Measurements from ENCODE around the gene PREX1. TPM values are rescaled to one million over a fixed set of nuclear protein-coding genes. Genes with fewer than 3 reads are reported as not detected.

The PREX1 gene
- total RNA-seq, 1 donor, result 14.1 TPM

DNA sequence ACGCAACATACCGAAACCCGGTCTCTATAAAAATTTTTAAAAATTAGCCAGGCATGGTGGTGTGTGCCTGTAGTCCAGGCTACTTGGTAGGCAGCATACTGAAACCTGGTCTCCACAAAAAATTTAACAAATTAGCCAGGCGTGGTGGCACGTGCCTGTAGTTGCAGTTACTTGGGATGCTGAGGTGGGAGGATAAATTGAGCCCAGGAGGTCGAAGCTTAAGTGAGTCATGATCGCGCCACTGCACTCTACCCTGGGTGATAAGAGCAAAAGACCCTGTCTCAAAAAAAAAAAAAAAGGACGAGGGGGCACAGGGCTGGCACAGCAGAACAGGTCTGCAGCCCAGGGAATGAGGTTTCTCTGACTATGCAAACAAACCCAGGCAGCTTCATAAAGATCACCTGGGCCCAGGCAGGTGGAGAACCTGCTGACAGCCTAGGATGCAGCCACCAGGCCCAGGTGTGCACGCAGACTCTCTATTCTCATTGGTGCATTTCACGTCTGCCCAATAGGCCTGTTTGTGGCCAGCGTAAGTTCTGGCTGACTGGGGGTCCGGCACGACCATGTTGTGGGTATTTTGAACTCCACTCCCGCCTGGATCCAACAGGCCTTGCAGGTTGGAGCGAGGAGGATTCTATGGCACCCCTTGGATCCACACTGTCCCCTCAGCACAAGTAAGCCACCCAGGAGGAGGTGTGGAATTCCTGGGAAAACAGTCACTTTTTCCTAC is 204.5 kb downstream of the PREX1 start:
- no peaks in the 10 kb centered on the region for H3K79me2 ChIP-seq (ENCODE audit: insufficient read depth, low read length)

DNA sequence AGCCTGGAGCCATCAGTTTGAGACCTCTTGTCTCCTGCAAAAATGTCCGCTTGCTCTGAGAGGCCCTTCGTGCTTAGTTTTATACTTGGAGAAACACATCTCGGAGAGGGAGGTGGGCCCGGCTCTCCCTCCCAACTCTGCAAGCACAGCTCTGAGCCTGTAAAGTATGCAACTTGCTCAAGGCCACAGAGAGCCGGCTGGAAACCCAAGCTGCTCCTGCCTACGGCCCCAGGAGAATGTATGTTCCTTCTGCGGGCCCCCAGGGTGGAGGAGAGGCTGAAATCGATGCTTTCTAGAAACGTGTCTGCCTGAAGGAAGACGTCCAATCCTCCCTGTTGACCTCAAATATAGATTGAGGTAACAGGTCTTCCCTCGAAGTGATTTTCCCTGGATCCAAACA is 205.4 kb downstream of the PREX1 start:
- no peaks in the 10 kb centered on the region for H3K9me3 ChIP-seq (ENCODE audit: low read depth, low read length)
- no peaks in the 10 kb centered on the region for H3K79me2 ChIP-seq (ENCODE audit: insufficient read depth, low read length)
- no peak overlapping the region for H3K27ac ChIP-seq (ENCODE audit: low read depth, low read length)
- no peak overlapping the region for H2AFZ ChIP-seq (ENCODE audit: low read length)
- no peak overlapping the region for H3K4me2 ChIP-seq (ENCODE audit: insufficient read depth, low read length)
- TF ChIP-seq, protein P1, sequence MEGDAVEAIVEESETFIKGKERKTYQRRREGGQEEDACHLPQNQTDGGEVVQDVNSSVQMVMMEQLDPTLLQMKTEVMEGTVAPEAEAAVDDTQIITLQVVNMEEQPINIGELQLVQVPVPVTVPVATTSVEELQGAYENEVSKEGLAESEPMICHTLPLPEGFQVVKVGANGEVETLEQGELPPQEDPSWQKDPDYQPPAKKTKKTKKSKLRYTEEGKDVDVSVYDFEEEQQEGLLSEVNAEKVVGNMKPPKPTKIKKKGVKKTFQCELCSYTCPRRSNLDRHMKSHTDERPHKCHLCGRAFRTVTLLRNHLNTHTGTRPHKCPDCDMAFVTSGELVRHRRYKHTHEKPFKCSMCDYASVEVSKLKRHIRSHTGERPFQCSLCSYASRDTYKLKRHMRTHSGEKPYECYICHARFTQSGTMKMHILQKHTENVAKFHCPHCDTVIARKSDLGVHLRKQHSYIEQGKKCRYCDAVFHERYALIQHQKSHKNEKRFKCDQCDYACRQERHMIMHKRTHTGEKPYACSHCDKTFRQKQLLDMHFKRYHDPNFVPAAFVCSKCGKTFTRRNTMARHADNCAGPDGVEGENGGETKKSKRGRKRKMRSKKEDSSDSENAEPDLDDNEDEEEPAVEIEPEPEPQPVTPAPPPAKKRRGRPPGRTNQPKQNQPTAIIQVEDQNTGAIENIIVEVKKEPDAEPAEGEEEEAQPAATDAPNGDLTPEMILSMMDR (IDR thresholded peaks at IDR 0.05; ENCODE audit: extremely low read depth, low read depth, low read length), result no peak
- H3K27me3 ChIP-seq (ENCODE audit: insufficient read depth, low read length), result peaks cover 4% of the 10 kb centered on the region
- peaks cover 9% of the 10 kb centered on the region for H3K4me1 ChIP-seq (ENCODE audit: insufficient read depth, low read length)
- H3K4me3 ChIP-seq (ENCODE audit: insufficient read depth, low read length), result no peak overlapping the region
- H3K36me3 ChIP-seq (ENCODE audit: insufficient read depth, low read length), result no peaks in the 10 kb centered on the region
- H4K20me1 ChIP-seq (ENCODE audit: insufficient read depth, low read length), result no peaks in the 10 kb centered on the region
- no peak for DNase-seq (ENCODE audit: insufficient read length, low spot score, missing footprints)

More for the DNA sequence above, 204.5 kb downstream of the PREX1 start:
- H4K20me1 ChIP-seq (ENCODE audit: insufficient read depth, low read length), result no peaks in the 10 kb centered on the region
- H3K36me3 ChIP-seq (ENCODE audit: insufficient read depth, low read length), result no peaks in the 10 kb centered on the region
- no peak overlapping the region for H3K4me3 ChIP-seq (ENCODE audit: insufficient read depth, low read length)
- peaks cover 2% of the 10 kb centered on the region for H3K27me3 ChIP-seq (ENCODE audit: insufficient read depth, low read length)
- TF ChIP-seq, protein P1 (IDR thresholded peaks at IDR 0.05; ENCODE audit: extremely low read depth, low read depth, low read length), result no peak
- H3K9me3 ChIP-seq (ENCODE audit: low read depth, low read length), result no peaks in the 10 kb centered on the region
- no peak overlapping the region for H3K4me2 ChIP-seq (ENCODE audit: insufficient read depth, low read length)
- H3K4me1 ChIP-seq (ENCODE audit: insufficient read depth, low read length), result peaks cover 9% of the 10 kb centered on the region
- H2AFZ ChIP-seq (ENCODE audit: low read length), result no peak overlapping the region
- H3K27ac ChIP-seq (ENCODE audit: low read depth, low read length), result no peak overlapping the region
- no peak for DNase-seq (ENCODE audit: insufficient read length, low spot score, missing footprints)

DNA sequence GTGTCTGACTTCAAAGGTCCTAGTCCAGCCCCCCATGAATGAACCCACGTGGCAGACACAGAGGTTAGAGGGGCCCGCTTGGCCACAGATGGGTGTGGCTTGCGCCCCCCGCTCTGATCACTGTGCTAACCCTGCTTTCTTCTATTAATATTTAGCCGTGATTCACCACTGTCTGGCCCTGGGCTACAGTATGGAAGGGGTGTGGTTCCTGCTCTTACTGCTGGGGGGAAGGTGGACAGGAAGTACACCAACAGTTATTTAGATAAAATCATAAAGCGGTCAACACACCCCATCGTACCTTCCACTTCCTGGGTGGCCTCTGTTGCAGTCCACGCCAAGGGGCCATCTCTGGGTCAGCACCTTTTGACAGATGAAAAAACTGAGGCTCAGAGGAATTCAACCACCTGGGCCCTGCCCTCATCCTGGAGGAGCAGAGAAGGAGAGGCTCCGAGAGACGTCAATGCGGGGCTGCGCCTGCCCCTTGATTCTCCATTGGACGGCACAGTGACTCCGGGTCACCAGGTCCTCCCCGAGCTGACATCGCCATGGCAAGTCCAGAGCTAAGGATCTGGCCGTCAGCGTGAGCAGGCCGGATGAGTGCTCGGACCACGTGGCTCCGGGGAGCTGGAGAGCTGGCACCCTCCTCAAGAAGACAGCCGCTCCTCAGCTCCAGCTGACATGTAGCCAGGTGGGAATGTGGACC is 206.3 kb downstream of the PREX1 start:
- TF ChIP-seq, protein P1 (IDR thresholded peaks at IDR 0.05; ENCODE audit: extremely low read depth, low read depth, low read length), result no peak
- H3K79me2 ChIP-seq (ENCODE audit: insufficient read depth, low read length), result no peaks in the 10 kb centered on the region
- peaks cover 9% of the 10 kb centered on the region for H3K4me1 ChIP-seq (ENCODE audit: insufficient read depth, low read length)
- no peaks in the 10 kb centered on the region for H3K36me3 ChIP-seq (ENCODE audit: insufficient read depth, low read length)
- no peaks in the 10 kb centered on the region for H4K20me1 ChIP-seq (ENCODE audit: insufficient read depth, low read length)
- H2AFZ ChIP-seq (ENCODE audit: low read length), result peak overlapping the region; percentile 2
- peak overlapping the region; percentile 76 for H3K4me2 ChIP-seq (ENCODE audit: insufficient read depth, low read length)
- H3K27ac ChIP-seq (ENCODE audit: low read depth, low read length), result no peak overlapping the region
- peak overlapping the region; percentile 52 for H3K4me3 ChIP-seq (ENCODE audit: insufficient read depth, low read length)
- no peaks in the 10 kb centered on the region for H3K9me3 ChIP-seq (ENCODE audit: low read depth, low read length)
- peaks cover 4% of the 10 kb centered on the region for H3K27me3 ChIP-seq (ENCODE audit: insufficient read depth, low read length)
- DNase-seq (ENCODE audit: insufficient read length, low spot score, missing footprints), result peak; percentile 93

Data from osteoblast (primary cell).